NCI-H748 treated with DMSO at 0.1 percent for 48 hours (cell line): ENCODE measurements around the gene TRAT1.
"Not testable (repeated sequence)": the region's sequence is repeated elsewhere in the genome, so short reads cannot be mapped to it uniquely, and the experiment has no call there.

Experiments used
- DNase-seq: peaks from one replicate; lab custom pipeline; 2025; lab: John Stamatoyannopoulos, UW

Gene TRAT1

GRCh38 chr3:108822123-108822897 is at the start of gene TRAT1:
TRAT1 (plus strand) TSS chr3:108822786; CDS start chr3:108822928, 142 bp downstream.
- no peak for DNase-seq

GRCh38 chr3:108775649-108776048 is 46.9 kb upstream of the TRAT1 start:
- DNase-seq = no peak

GRCh38 chr3:108779496-108779895 is 43.1 kb upstream of the TRAT1 start:
- no peak for DNase-seq

- DNase-seq = no peak
Observed at GRCh38 chr3:108780235-108780634, 42.4 kb upstream of the TRAT1 start.

- DNase-seq = no peak
Observed at GRCh38 chr3:108791473-108791872, 31.1 kb upstream of the TRAT1 start.

- no peak for DNase-seq
Observed at GRCh38 chr3:108804437-108804836, 18.1 kb upstream of the TRAT1 start.

- no peak for DNase-seq
Observed at GRCh38 chr3:108804966-108805365, 17.6 kb upstream of the TRAT1 start.

GRCh38 chr3:108806316-108806715 is 16.3 kb upstream of the TRAT1 start:
- DNase-seq = no peak

GRCh38 chr3:108818404-108818803 is 4.2 kb upstream of the TRAT1 start:
- DNase-seq = peak; percentile 1

- DNase-seq = peak; percentile 1
Observed at GRCh38 chr3:108820586-108820985, 2.0 kb upstream of the TRAT1 start.

GRCh38 chr3:108823227-108823626 is 641 bp downstream of the TRAT1 start:
- peak; percentile 5 for DNase-seq

- not testable (repeated sequence) for DNase-seq
Observed at GRCh38 chr3:108823803-108824202, 1.2 kb downstream of the TRAT1 start.

GRCh38 chr3:108826309-108827187 is 4.0 kb downstream of the TRAT1 start:
- DNase-seq = no peak

- no peak for DNase-seq
Observed at GRCh38 chr3:108830381-108830780, 7.8 kb downstream of the TRAT1 start.

- no peak for DNase-seq
Observed at GRCh38 chr3:108830991-108831614, 8.5 kb downstream of the TRAT1 start.

- no peak for DNase-seq
Observed at GRCh38 chr3:108833611-108834010, 11.0 kb downstream of the TRAT1 start.

GRCh38 chr3:108834551-108834950 is 12.0 kb downstream of the TRAT1 start:
- no peak for DNase-seq

- no peak for DNase-seq
Observed at GRCh38 chr3:108835101-108835500, 12.5 kb downstream of the TRAT1 start.

- DNase-seq = no peak
Observed at GRCh38 chr3:108838436-108838835, 15.8 kb downstream of the TRAT1 start.

- DNase-seq = no peak
Observed at GRCh38 chr3:108845709-108846293, 23.2 kb downstream of the TRAT1 start.

GRCh38 chr3:108847187-108847586 is 24.6 kb downstream of the TRAT1 start:
- no peak for DNase-seq

- no peak for DNase-seq
Observed at GRCh38 chr3:108849075-108849474, 26.5 kb downstream of the TRAT1 start.
